ENCODE results near the gene CGA.

Gene CGA

GRCh38 chr6:87053312-87053711, 41.6 kb downstream of the CGA start:
- TF ChIP-seq CTCF (IDR thresholded peaks at IDR 0.05; ENCODE audit: extremely low read depth, missing control alignments) = no peak
- DNase-seq (ENCODE audit: low spot score) = no peak

GRCh38 chr6:87049779-87050178, 45.1 kb downstream of the CGA start:
- no peak for TF ChIP-seq CTCF (IDR thresholded peaks at IDR 0.05; ENCODE audit: extremely low read depth, missing control alignments)
- no peak for DNase-seq (ENCODE audit: low spot score)

GRCh38 chr6:87045521-87046075, 49.3 kb downstream of the CGA start:
- no peak for DNase-seq (ENCODE audit: low spot score)
- TF ChIP-seq CTCF (IDR thresholded peaks at IDR 0.05; ENCODE audit: extremely low read depth, missing control alignments) = no peak

GRCh38 chr6:87040729-87041128, 54.2 kb downstream of the CGA start:
- DNase-seq (ENCODE audit: low spot score) = no peak

More at GRCh38 chr6:87040729-87041128, 54.2 kb downstream of the CGA start:
- no peak for TF ChIP-seq CTCF (IDR thresholded peaks at IDR 0.05; ENCODE audit: extremely low read depth, missing control alignments)
